HepG2 (cell line): ENCODE results near the gene RPS2. TPM values are rescaled to one million over a fixed set of nuclear protein-coding genes. Genes with fewer than 3 reads are reported as not detected.

Experiments used
- FOXA1 ChIP-seq, 2 experiments: fragments of 450-650 bp in 1 of 2; sonication (generic) in 1 of 2; formaldehyde crosslinking in 1 of 2; IDR thresholded peaks; 2 replicates each; pipeline versions ENCODE4 v1.4.0 to v1.6.1; 2016 to 2020; ENCODE audit warnings: missing genetic modification reagents in 1 of 2
- FOXP1 ChIP-seq, 2 experiments: fragments of 450-650 bp in 1 of 2; IDR thresholded peaks; 2 replicates each; pipeline ENCODE4 v1.6.1; 2017 to 2018; ENCODE audit warnings: antibody characterized with exemption in 1 of 2
- ZNF205 ChIP-seq: IDR thresholded peaks from 2 replicates; pipeline ENCODE4 v1.6.1; 2018; ENCODE audit warnings: missing biosample characterization, missing genetic modification reagents
- ZNF318 ChIP-seq: sonication (generic); formaldehyde crosslinking; IDR thresholded peaks from 2 replicates; pipeline ENCODE4 v1.4.0; 2020; ENCODE audit warnings: mild to moderate bottlenecking, missing genetic modification reagents
- ZNF430 ChIP-seq: sonication (generic); formaldehyde crosslinking; IDR thresholded peaks from 2 replicates; pipeline ENCODE4 v1.9.0; 2021; ENCODE audit warnings: mild to moderate bottlenecking, missing genetic modification reagents
- ZNF547 ChIP-seq: sonication (generic); formaldehyde crosslinking; IDR thresholded peaks from 2 replicates; pipeline ENCODE4 v1.5.1; 2020; ENCODE audit warnings: mild to moderate bottlenecking, missing genetic modification reagents
- ZNF562 ChIP-seq: sonication (generic); formaldehyde crosslinking; IDR thresholded peaks from 2 replicates; pipeline ENCODE4 v1.8.0; 2022; ENCODE audit warnings: missing genetic modification reagents, borderline replicate concordance
- ZNF83 ChIP-seq: sonication (generic); formaldehyde crosslinking; IDR thresholded peaks from 2 replicates; pipeline ENCODE4 v1.4.0; 2020; ENCODE audit warnings: missing genetic modification reagents, mild to moderate bottlenecking, borderline replicate concordance
- polyA plus RNA-seq, 8 experiments: library from polyadenylated mRNA; depleted of rRNA in 3 of 8; stranded (reverse) in 7 of 8; unstranded in 1 of 8; fragments of >200 nt; fragmentation: Illumina TruSeq in 4 of 8; extraction: Trizol in 4 of 8; gene quantifications; 2 replicates each; pipeline versions ENCODE4 v1.2.1 to v1.2.3, GENCODE V29; 2011 to 2016; ENCODE audit warnings: low read depth in 4 of 8, missing spikeins in 1 of 8, mixed read lengths in 1 of 8; ENCODE audit not compliant: insufficient read depth in 1 of 8
- total RNA-seq, 5 experiments: library from RNA; depleted of rRNA; stranded (reverse); fragments of >200 nt; fragmentation: Illumina TruSeq; extraction: Trizol; gene quantifications; 2 replicates each; pipeline ENCODE4 v1.2.3, GENCODE V29; 2016; ENCODE audit warnings: low read depth in 1 of 5
- TF ChIP-seq, protein P1 (sequence below): sonication (generic); formaldehyde crosslinking; IDR thresholded peaks from 2 replicates; pipeline ENCODE4 v1.5.1; 2020; ENCODE audit warnings: missing genetic modification reagents, mild to moderate bottlenecking, borderline replicate concordance

RPS2 gene
- total and polyA plus RNA-seq, 2 of the 13 experiments (the other 11 are each of a cell fraction or from before 2014, with no cell fraction given): 1,908 to 4,514 TPM

DNA sequence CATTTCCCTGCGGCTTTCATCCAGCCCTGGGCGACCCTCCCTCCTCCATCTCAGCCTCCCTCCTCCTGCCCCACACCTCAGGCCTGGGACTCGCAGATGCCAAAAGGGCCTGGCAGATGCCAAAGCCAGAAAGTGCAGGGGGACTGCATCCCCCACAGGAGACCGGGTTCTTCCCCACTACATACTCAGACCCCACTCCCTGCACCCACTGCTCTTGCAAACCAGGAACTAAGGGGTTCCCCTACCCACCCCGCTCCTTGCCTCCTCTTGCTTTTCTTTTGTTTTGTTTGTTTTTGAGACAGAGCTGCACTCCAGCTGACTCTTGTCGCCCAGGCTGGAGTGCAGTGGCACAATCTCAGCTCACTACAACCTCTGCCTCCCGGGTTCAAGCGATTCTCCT, 49.6 kb downstream of the RPS2 start (continued):
- TF ChIP-seq, protein P1, sequence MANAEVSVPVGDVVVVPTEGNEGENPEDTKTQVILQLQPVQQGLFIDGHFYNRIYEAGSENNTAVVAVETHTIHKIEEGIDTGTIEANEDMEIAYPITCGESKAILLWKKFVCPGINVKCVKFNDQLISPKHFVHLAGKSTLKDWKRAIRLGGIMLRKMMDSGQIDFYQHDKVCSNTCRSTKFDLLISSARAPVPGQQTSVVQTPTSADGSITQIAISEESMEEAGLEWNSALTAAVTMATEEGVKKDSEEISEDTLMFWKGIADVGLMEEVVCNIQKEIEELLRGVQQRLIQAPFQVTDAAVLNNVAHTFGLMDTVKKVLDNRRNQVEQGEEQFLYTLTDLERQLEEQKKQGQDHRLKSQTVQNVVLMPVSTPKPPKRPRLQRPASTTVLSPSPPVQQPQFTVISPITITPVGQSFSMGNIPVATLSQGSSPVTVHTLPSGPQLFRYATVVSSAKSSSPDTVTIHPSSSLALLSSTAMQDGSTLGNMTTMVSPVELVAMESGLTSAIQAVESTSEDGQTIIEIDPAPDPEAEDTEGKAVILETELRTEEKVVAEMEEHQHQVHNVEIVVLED: no peak
- TF ChIP-seq ZNF205 (CRISPR knock-in tag) (no peak), FOXA1 (IDR thresholded peaks at IDR 0.05) (no peak), FOXA1 (CRISPR knock-in tag; IDR thresholded peaks at IDR 0.05) (no peak), FOXP1 (IDR thresholded peaks at IDR 0.05) (no peak), FOXP1 (CRISPR knock-in tag; IDR thresholded peaks at IDR 0.05) (no peak), ZNF562 (no peak), ZNF547 (CRISPR knock-in tag) (no peak), ZNF318 (no peak), ZNF430 (no peak), ZNF83 (CRISPR knock-in tag) (no peak)
- TF ChIP-seq, all 625 proteins: peak for 0
